Measurements from ENCODE around the gene MYH10.
"Not testable (repeated sequence)": the region's sequence is repeated elsewhere in the genome, so short reads cannot be mapped to it uniquely, and the experiment has no call there.

Gene MYH10

DNA sequence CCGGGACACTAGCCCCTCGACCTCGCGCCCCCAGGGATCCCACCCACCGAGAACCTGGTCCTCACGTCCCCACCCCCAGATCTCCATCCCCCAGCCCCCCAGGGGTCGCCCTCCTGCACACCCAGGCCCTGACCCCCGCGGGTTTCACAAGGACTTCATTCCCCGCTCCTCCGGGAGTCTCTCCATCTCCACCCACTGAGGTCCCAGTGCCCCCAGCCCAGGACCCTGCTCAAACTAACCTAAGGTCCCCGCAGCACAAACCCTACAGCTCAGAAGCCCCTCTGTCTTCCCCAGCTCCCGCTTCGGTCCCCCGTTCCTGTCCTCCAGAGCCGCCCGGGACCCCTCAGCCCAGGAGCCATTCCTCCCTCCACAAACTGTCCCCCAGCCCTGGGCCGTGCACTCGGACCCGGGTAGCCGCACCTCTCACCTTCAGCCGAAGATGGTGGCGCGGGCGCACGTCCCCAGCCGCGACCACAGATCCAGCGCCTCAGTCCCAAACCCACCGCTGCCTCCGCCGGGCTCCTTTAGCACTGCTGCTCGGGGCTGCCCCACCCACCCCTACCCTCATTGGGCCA is at the start of gene MYH10:
Gene MYH10 (minus strand): TSS at position 499 of the 575 bp plus-strand sequence. CDS start 7,479 bp downstream, outside the sequence.
- DNase-seq: no peak

DNA sequence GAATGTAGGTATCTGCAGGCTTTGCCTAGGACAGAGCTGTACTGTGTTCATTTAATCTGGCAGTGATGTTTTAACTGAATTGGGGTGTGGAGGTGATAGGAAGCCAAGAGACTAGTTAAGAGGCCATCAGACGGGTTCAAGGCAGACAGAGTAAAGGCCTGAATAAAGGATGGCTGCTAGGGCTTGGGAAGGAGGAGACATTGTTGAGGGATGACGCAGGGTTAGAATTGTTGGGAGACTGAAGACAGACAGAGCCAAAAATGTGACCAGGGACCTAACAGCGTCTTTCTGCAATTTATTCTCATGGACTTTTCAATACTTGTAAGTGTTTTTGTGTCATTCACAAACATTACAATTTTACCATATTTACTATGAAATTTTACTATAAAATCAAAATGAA is 48.6 kb upstream of the MYH10 start:
- no peak for DNase-seq

DNA sequence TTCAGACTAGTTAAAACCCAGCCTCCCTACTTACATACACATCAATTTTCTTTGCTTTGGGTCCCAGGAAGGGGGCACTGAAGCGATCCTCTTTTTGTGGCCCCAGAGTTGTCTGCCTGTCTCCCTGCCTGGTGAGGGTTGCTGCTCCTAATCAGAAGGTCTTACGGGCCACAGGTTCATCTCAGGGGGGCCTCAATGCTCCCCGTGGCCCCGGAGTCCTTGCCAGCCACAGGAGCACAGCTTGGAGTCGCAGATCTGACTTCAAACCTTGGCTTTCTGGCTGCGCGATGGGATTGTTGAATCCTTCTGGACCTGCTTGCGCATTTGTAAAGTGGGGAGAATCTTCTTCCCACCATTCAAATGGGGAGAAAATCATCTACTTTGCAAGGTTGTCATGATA is 44.8 kb upstream of the MYH10 start:
- no peak for DNase-seq

DNA sequence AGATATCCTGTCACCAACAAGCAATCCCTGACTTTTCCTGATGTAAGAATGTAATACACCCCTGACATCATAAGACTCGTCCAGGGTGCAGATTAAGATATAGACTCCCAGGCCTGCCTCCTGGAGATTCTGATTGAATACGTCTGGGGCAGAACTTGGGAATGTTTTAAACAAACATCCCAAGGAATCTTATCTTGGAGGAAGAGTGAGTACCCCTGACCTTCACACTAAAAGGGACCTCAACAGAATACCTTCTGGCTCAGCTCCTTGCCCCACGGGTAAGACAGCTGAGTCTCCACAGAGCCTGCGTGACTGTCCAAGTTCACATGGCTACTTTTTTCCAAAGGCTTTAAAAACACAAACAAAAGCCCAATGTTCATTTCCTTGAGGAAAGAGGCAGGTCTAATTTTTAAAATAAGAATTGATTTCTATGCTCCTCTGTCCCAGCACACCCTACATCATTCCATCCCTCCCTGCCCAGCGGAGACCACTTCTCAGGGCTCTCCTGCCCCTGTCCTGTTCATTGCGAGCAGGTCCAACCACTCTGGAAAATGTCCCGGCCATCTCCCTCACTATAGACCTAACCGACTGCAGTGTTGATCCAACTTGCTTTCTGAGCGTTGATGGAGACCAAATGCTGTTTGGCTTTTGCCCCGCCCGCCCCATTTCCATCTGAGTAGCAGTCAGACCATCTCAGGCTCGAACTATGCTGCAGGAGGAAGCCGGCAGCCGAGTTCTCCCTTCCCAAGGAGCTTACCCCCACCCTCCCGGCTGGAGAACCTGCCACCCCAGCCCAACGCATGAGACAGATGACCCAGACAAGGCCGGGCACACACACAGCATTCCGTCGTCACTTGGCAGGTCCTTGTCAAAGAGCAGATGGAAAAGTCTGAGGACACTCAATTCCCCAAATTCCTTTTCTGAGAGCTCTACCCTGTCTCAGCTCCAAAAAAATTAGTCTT is 44.1 kb upstream of the MYH10 start:
- no peak for DNase-seq

DNA sequence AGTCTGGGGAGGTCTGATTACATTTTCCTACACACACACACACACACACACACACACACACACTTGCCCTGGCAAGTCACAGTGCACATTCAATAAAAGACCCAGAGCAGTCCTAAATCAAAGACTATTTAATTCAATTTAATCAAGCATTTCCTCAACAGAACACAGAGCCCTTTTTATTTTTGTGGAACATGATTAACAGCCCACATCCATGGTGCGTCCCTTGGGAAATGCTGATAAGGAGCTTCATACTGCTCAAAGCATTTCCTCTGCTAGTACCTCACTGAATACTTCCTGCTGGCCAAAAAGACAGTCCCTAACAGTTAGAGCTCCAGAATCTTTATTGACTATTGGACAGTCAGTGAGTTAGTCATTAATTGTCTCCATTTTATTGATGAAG is 43.1 kb upstream of the MYH10 start:
- DNase-seq: no peak

DNA sequence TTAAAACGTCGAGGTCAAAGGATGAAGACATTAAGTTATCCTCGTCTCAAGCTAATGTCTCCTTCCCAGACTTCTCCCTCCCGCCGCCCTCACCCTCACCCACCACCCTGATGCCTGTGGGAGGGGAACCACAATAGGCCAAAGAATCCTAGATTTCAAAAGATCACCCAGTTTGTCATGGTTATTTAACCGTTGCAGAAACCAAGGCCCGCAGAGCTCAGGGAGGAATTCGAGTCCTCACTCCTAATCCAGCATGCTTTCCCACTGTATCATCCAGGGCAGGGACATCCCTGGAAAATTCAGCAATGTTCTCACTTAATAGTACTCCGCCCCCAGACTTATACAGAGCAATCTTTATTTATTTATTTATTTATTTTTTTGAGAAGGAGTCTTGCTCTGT is 41.8 kb upstream of the MYH10 start:
- no peak for DNase-seq

DNA sequence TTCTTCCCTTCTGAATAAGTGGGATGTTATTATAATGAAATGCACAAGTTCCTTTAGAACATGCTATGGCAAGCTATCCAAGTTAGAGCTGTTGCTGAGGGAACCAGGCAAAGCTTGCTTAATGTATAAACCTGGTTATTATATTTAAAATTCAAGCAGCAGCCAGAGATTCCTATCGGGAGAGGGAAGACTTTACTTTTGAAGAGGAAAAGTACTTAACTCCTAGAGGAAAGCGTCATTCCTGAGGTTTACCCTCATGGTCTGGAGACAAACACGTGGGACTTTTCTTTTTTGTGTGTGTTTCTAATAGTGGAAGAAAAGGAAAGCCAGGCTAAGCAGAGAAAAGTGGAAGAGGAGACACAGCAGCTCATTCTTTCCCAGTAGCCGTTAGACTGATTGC is 39.9 kb upstream of the MYH10 start:
- no peak for DNase-seq

DNA sequence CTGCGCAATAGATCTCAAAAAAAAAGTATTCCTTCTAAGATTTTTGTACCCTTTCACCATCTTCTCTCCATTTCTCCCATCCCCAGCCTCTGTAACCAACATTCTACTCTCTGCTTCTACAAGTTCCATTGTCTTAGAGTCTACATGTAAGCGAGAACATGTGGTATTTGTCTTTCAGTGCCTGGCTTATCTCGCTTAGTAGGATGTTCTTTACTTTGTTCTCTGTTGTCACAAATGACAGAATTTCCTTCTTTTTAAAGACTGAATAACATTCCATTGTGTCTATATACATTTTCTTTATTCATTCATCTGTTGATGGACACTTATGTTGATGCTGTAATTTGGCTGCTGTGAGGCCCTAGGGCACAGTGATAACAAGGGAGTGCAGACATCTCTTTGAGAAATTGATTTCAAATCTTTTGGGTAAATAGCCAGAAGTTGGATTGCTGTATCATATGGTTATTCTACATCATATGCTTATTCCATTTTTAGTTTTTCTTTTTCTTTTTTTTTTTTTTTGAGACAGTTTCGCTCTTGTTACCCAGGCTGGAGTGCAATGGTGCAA is 37.7 kb upstream of the MYH10 start:
- no peak for DNase-seq

DNA sequence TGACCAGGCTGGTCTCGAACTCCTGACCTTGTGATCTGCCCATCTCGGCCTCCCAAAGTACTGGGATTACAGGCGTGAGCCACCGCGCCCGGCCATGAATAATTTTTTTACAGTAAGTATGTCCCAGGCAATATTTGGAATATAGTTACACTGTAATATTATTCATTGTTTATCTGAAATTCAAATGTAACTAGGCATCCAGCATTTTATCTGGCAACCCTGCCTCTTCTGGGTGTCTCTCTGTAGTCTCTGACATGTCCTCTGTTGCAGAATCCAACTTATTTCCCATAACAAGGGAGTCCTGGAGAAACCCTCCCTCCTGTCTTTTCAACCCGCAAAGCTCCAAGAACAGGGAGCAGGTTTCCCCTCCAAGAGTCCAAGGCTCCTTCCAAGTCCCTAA is 36.9 kb upstream of the MYH10 start:
- no peak for DNase-seq

DNA sequence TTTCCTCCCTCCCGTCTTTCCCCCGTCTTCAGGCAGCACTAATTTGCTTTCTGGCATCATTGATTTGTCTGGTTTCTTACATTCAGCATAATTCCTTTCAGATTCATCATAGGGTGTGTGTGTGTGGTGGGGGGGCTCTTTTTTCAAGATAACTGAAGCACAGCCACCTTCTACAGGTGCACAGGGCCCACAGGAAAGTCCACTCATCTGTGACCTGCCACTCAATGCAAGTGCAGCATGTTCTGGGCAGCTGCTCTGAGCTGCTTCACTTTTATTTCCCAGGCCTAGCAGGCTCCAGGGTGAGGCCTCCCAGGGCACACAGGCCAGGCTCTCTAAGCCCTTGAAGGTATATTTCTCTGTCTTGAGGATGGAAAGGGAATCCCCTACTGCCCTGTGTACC is 35.2 kb upstream of the MYH10 start:
- DNase-seq: no peak

DNA sequence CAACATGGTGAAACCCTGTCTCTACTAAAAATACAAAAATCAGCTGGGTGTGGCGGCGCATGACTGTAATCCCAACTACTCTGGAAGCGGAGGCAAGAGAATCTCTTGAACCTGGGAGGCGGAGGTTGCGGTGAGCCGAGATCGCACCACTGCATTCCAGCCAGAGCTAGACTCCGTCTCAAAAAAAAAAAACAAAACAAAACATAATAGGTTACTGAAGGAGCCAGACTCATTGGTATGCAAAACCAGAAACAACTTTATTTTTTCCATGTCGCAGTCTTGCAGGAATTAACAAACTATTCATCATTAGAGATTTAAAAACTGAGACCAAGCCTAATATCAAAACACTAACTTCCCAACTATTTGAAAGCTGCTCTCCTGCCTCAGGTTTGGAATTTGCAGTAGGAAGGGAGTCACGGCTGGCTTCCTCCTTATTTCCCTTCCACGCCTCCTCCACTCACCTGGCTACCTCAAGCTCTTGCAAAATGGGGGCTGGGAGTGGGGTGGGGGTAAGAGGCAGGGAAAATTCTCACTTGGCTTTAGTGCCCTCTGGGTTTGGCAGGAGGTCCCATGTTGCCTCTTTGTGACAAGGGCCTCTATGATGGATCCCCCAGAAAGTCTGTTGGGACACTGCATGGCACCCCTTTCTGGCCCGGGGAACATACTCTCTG is 34.1 kb upstream of the MYH10 start:
- DNase-seq: no peak

DNA sequence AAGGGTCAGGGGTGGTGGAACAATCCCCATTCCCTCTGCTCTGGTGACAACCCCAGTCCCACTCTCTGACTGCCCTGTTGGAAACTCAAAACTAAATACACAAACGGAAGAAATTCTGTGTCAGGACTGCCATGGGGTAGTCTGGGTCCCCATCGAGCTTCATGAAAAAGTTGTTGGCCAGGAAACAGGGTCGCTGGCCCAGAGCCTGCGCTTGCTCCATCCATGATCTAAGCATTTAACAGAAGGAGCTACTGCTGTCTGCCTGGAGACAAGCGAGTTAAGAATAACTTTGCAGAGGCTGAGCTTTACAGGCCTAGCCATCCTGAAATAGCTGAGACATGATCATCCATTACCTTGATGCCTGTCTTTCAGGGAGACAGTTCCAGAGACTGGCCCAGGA is 32.4 kb upstream of the MYH10 start:
- DNase-seq: no peak

DNA sequence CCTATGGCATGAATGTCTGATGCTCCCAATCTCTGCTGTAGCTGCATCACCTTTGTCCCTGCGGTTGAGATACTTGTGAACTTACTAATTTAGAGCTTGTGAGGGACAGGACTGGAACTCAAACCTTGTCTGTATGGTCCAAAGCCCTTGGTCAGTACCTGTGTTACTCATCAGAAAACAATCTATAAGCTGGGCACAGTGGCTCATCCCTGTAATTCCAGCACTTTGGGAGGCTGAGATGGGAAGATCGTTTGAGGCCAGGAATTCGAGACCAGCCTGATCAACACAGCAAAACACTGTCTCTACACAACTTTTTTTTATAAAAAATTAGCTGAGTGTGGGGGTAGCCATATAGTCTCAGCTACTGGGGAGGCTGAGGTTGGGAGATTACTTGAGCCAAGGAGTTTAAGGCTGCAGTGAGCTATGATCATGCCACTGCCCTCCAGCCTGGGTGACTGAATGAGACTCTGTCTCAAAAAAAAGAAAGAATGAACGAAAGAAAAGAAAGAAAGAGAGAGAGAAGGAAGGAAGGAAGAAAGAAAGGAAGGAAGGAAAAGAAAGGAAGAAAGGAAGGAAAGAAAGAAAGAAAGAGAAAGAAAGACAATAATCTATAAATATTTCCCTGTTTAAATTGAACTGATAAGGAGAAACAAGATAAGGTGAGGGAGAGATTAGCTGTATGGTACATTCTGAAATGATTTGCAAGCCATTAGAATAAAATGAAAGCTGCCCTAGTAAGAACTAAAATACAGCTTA is 31.7 kb upstream of the MYH10 start:
- no peak for DNase-seq

DNA sequence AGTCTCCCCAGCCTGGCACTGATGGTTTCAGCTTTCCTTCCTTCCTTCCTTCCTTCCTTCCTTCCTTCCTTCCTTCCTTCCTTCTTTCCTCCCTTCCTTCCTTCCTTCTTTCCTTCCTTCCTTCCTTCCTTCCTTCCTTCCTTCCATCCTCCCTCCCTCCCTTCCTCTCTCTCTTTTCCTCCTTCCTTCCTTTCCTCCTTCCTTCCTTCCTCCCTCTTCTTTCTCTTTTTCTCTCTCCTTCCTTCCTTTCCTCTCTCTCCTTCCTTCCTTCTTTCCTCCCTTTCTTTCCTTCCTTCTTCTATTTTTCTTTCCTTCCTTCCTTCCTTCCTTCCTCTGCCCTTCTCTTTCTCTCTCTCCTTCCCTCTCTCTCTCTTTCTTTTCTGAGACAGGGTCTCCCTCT is 30.2 kb upstream of the MYH10 start:
- not testable (repeated sequence) for DNase-seq

DNA sequence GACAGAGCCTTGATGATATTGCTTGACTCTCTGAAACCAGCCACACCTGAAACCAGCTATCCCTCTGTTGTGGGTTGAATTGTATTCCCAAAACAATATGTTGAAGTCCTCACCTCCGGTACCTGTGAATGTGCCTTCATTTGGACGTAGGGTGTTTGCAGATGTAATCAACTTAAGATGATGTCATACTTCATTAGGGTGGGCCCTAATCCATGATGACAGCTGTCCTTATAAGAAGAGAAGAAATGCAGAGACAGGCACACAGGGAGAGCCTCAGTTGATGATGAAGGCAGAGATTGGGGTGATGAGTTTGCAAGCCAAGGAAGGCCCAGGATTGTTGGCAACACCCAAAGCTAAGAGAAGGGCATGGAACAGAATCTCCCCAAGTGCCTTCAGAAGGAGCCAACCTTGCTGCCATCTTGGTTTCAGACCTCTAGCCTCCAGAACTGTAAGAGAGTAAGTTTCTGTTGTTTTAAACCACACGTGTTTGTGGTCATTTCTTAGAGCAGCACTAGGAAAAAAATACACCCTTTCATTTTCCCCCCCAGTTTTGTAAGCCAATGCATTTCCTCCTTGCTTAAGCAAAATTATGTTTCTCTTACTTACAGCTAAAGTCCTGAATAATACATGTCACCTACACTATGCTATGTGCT is 29.4 kb upstream of the MYH10 start:
- no peak for DNase-seq

DNA sequence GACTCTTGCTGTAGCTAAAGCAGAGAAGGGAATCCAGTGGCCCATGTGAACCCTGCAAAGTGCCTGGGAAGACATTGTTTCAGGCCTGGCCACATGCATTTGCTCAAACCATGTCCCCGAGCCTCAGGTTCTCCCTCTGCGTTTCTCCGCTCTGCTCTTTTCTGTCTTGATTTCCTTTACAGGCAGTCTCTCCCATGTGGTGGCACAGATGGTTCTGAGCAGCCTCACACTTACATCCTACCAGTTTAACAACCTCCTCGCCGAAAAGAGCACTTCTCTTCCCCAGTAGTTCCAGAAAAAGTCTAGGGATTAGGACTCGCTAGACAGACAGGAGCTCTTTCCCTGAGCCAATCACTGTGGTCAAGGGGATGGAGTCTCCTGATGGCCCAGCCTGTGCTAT is 28.3 kb upstream of the MYH10 start:
- DNase-seq: no peak

DNA sequence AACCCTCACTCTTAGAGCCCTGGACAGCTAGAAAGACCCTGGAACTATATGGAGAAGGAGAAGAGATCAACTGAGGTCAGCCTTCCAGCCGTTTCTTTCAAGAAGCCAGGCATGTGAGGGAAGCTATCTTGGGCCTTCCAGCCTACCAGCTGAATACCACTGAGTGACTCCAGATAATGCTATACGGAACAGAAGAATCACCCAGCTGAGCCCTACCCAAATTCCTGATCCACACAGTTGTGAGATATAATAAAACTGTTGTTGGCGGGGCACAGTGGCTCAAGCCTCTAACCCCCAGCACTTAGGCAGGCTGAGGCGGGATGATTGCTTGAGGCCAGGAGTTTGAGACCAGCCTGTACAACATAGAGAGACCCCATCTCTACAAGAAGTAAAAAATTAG is 26.2 kb upstream of the MYH10 start:
- no peak for DNase-seq

DNA sequence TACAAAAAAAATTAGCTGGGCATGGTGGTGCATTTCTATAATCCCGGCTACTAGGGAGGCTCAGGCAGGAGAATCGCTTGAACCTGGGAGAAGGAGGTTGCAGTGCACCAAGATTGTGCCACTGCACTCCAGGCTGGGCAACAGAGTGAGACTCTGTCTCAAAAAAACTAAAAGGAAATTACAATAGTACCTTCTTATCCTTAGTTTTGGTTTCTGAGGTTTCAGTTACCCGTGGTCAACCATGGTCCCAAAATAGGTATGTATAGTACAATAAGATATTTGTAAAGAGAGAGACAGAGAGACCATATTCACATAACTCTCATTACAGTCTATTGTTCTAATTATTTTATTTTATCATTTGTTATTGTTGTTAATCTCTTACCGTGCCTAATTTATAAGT is 24.3 kb upstream of the MYH10 start:
- no peak for DNase-seq

DNA sequence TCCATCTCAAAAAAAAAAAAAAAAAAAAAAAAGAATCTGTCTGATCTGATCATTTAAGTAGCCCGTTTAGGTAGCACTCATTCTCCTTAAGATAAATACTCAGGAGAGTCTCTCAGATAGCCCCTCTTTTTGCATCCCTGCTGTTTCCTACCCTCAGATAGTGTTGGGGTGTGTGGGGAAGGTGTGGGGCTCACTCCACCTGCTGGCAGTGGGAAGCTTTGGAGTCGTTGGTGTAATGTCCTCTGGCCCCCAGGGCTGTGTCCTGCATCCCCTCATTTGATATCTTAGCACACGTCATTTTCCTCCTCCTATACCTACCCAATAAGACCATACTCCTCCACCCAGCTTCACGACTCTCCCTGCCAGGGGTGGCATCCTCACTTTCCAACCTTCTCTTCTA is 20.5 kb upstream of the MYH10 start:
- DNase-seq: no peak

DNA sequence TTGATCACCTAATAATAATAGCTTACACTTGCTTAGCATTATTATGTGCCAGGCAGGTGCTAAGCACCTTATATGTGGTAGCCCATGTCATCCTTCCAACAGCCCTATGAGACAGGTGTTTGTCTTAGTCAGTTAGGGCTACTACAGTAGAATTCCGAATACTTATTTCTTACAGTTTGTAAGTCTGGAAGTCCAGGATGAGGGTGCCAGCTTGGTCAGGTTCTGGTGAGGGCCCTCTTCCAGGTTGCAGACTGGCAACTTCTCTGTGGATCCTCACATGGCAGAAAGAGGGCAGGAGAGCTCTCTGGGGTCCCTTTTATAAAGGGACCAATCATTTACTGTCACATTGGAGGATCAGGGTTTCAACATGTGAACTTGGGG is 19.6 kb upstream of the MYH10 start:
- no peak for DNase-seq

DNA sequence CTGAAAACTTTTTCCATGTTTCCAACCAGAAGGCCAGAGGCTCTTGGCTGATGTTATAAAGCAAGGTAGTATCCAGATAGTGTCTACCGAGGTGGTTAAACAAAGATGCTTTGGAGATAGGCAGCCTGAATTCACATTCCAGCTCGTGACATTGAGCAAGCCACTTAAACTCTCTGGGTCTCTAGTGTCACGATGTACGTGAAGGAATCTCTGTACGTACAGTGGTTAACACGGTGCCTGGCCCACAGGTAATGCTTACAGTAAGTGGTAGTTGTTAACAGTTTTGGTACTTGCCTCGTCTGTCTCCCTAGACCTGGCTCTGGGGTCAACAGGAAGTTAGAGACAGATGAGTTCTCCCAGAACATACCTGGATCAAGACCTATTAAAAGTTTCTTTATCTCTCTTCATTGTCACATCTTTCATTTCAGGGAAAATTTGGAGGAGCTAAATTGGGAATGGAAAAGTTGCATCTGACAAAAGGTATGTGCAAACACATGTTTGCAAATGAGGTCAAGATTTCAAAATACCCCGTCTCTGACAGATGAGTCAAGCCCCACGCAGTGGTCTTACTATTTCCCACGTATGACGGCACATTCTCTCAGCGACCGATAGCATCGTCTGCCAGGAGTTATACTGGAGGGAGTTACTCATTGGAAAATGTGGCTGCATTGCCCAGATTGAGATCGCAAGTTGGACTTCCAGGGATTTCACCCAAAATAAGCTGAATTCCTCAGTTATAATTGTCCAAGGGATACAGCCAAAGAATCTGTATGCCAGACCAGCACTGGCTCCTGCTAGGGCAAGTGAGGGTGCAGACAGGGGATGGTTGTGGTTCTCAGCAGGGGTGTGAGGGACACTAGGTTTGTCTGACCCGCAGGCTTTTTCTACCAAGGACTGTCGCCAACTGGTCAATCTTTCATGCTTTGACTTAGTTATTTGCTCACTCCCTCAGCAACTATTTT is 18.9 kb upstream of the MYH10 start:
- no peak for DNase-seq

Measured in NCI-H1694 treated with DMSO at 0.1 percent for 48 hours (cell line).